ENCODE data around the gene GALNT2.

Gene GALNT2

GRCh38 chr1:230127105-230128054 lies 60.3 kb downstream of the GALNT2 start:
- DNase-seq (ENCODE audit: low read depth in 4 of 4, low spot score in 1 of 4), result peak in 2 of 4 experiments; percentile 47 to 51

GRCh38 chr1:230128569-230129285 lies 61.7 kb downstream of the GALNT2 start:
- DNase-seq (ENCODE audit: low read depth in 4 of 4, low spot score in 1 of 4), result no peak

DNA sequence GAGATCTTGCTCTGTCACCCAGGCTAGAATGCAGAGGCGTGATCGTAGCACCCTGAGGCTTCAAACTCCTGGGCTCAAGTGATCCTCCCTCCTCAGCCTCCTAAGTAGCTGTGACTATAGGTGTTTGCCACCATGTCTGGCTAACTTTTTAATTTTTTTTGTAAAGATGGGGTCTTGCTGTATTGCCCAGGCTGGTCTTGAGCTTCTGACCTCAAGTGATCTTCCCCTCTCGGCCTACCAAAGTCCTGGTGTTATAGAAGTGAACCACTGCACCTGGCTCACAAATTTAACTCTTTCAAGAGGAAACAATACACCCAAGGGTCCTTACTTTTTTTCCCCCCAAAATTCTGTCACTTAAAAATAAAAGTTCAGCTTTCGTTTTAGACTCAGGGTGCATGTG lies 62.3 kb downstream of the GALNT2 start:
- DNase-seq (ENCODE audit: low read depth in 4 of 4, low spot score in 1 of 4), result no peak

GRCh38 chr1:230130172-230130944 lies 63.3 kb downstream of the GALNT2 start:
- DNase-seq (ENCODE audit: low read depth in 4 of 4, low spot score in 1 of 4), result no peak

GRCh38 chr1:230131457-230131856 lies 64.4 kb downstream of the GALNT2 start:
- DNase-seq (ENCODE audit: low read depth in 4 of 4, low spot score in 1 of 4), result no peak

DNA sequence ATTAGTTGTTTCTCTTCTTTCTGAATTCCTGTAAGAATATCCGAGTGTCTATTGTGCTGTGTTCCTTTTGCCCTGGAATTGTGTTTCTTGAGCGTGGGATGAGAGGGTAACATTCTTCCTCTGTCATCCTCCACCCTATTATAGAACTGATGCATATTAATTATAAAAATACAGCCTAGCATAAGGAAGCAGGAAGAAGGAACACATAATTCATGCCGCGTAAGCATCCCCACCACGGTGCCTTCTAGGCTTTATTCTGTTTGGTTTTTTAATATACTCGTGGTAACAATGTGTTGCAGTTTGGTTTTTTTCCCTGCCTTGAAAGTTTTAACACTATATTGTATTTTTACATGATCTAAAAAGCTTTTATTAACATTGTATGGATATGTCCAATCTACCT lies 65.7 kb downstream of the GALNT2 start:
- no peak for DNase-seq (ENCODE audit: low read depth in 4 of 4, low spot score in 1 of 4)

- DNase-seq (ENCODE audit: low read depth in 4 of 4, low spot score in 1 of 4), result no peak
Measured at GRCh38 chr1:230135726-230136125, 68.7 kb downstream of the GALNT2 start.

DNA sequence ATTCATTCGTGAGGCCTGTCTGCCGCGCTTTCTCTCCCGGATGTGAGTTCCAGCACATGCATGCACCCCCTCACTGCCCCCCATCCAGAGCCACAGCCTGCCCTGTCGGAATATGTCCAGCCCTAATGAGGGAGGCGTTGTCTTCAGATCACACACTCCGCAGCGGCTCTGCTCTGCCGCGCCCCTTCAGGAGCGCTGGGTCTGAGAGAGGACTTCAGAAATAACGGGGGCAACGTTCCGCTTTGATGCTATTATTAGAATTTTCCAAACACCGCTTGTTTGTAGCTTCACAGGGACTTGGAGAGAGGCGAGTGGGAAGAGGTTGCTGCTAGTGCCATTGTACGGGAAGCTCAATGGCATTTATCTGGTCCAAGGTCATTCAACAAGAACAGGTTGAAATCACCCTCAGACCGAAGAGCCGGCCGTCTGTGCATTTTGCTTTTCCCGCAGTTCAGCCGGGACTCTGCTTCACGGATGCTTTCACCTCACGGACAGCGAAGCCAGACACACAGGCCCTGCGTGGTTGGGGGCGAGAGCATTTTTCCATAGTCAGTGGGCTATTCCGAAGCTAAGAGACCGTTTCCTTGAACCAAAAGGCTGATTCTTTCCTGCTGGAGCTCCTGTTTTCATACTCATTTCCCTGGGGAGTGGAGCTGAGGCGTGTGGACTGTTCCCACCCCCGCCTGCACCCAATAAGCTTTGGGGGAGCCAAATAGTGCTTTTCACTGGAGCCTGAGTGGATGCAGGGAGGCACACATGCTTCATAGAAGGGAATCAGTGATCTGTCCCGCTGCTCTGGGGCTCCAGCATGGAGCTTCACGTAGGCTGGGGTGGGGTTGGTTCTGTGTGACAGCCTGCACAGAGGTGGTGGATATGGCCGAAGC lies 69.7 kb downstream of the GALNT2 start:
- no peak for DNase-seq (ENCODE audit: low read depth in 4 of 4, low spot score in 1 of 4)

DNA sequence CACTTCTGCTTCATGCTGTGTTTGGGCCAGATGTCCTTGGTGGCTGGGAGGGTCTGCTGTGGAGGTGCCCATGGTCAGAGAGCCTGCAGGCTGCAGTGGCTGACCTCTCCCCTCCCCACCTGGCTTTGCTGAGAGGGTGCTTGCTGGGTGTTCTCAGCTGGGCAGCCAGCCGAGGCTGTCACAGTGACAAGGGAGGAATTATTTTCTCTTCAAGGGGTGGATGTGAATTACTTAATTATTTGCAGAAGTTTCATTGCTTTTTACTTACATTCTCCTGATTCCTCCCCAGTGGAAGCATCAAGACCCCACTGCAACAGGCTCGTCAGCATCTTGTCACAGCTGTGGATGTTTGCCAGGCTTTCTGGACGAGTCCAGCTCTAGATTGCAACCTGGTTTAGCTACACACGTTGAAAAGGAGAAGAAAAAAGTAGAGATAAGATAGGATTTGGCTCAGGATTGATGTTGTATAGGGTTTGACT lies 70.3 kb downstream of the GALNT2 start:
- no peak for DNase-seq (ENCODE audit: low read depth in 4 of 4, low spot score in 1 of 4)

DNA sequence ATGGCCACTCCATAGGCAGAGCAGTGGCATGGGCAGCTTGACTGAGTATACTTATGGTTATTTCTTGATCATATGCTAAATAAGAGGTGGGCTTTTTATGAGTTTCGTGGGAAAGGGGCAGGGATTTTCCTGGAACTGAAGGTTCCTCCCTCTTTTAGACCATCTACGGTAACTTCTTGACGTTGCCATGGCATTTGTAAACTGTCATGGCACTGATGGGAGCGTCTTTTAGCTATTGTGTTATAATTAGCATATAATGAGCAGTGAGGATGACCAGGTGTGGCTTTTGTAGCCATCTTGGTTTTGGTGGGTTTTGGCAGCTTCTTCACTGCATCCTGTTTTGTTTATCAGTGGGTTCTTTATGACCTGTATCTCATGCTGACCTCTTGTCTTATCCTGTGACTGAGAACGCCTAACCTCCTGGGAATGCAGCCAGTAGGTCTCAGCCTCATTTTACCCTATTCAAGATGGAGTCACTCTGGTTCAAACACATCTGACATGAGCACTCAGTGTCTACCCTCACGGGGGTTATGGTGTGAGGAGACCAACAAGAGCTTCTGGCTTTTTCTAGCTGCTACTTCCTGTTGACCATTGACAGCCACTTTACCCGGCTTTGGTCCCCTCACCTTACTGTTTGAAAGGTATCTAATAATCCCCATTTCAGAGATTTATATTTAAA lies 71.7 kb downstream of the GALNT2 start:
- DNase-seq (ENCODE audit: low read depth in 4 of 4, low spot score in 1 of 4), result no peak

DNA sequence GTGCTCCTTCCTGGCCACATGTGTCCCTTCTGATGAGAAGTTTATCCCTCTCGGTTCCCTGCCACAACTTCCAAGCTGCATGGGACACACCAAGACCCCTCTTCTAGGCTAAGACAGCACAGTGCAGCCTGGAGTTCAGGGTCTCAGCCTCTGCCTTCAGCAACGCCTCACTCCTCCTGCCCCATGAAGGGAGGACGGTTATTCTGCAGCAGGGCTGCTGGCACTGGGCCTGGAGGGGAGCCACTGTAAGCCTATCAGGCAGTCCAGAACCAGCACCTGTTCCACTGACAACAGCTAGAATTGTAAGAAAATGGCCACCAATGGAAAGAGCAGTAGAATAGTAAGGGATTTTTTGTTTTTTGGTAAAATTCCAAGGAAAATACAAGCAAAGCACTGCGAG lies 72.3 kb downstream of the GALNT2 start:
- no peak for DNase-seq (ENCODE audit: low read depth in 4 of 4, low spot score in 1 of 4)

GRCh38 chr1:230139741-230140140 lies 72.7 kb downstream of the GALNT2 start:
- no peak for DNase-seq (ENCODE audit: low read depth in 4 of 4, low spot score in 1 of 4)

GRCh38 chr1:230140221-230141020 lies 73.4 kb downstream of the GALNT2 start:
- no peak for DNase-seq (ENCODE audit: low read depth in 4 of 4, low spot score in 1 of 4)

DNA sequence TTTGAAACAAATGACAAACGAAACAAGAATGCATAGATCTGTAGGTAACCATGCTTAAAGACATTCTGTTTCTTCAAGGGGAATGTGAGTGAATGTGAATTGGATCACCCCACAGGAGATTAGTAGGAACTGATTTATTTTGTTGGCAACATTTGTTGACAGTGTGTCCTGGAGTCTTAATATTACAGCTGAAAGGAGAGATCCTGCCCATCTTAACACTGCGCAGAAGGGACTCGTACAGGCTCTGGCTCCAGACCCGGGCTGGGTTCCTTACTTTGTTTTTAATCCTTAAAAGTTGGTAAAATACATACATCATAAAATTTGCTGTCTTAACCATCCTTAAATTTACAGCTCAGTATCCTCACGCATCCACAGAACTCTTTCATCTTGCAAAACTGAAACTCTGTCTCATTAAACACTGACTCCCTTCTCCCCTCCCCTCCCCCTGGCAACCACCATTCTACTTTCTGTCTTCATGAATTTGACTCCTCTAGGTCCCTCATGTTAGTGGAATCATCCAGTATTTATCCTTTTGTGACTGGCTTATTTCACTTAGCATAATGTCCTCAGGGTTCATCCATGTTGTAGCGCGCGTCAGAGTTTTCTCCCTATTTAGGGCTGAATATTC lies 74.1 kb downstream of the GALNT2 start:
- DNase-seq (ENCODE audit: low read depth in 4 of 4, low spot score in 1 of 4), result no peak

DNA sequence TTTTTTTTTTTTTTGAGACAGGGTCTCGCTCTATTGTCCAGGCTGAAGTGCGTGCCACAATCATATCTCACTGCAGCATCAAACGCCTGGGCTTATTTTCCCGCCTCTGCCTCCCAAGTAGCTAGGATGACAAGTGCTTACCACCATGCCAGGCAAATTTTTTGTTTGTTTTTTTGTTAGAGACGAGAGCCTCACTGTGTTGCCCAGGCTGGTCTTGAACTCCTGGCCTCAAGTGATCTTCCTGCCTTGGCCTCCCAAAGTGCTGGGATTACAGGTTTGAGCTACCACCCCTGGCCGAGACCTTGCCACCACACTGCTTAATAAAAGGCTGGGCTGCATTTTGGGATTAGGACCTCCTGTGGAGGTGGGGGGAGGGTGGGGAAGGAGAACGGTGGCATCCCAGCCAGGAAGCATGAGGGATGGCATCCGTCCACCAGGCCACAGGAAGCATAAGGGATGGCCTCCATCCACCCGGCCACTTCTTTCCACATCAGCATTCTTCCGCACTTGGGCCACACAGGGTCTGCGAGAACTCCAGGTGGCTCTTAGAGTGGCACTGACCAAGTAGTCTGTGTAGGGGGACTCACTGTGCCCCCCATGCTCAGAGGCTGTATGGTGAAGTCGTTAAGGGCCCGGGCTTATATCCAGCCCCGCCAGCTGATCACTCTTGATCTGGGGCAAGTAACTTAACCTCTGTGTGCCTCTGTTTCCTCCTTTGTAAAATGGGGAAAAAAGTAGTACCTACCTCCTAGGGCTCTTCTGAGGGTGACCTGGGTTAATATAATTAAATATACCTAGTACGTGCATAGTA lies 75.0 kb downstream of the GALNT2 start:
- DNase-seq (ENCODE audit: low read depth in 4 of 4, low spot score in 1 of 4), result no peak

DNA sequence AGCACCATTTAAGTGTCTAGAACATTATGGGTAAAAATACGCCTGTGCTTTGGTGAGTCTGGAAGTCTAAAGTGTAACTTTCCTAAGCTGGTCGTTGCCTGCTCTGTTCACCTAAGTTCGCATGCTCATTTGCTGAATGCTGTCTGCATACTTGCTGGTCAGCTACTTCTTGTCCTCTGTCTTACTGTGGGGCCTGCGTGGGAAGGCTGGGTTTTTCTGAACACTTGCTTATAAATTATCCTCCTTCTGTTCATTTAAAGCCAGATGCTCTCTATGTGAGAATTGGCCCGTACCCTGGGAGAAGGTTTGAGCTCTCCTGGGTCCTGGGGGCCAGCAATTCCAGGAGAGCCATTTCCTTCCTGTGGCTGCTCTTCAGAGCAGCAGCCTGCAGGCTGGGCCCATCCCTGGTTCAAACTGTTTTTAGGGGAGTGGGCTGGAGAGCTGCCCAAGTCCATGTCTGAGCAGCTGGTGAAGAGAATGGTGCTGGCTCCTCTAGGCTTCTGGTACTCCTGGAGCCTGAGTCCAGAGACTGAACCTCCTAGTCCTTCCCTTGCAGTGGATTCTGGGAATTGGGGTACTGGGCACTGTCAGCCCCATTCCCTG lies 75.7 kb downstream of the GALNT2 start:
- no peak for DNase-seq (ENCODE audit: low read depth in 4 of 4, low spot score in 1 of 4)

- DNase-seq (ENCODE audit: low read depth in 4 of 4, low spot score in 1 of 4), result no peak
Measured at GRCh38 chr1:230143534-230143933, 76.5 kb downstream of the GALNT2 start.
